Measurements from ENCODE around the gene UNC5CL.

The UNC5CL gene

GRCh38 chr6:41037107-41037900 is 1.7 kb downstream of the UNC5CL start:
- TF ChIP-seq CTCF (IDR thresholded peaks at IDR 0.05; ENCODE audit: borderline replicate concordance, control extremely low read depth, extremely low read depth, insufficient read depth, missing control alignments), result no peak
- in situ Hi-C loops (cut with MboI; ENCODE audit: low sequenced_read_pairs, unreplicated experiment), result no loop called here
- no peak for DNase-seq (ENCODE audit: low spot score)

DNA sequence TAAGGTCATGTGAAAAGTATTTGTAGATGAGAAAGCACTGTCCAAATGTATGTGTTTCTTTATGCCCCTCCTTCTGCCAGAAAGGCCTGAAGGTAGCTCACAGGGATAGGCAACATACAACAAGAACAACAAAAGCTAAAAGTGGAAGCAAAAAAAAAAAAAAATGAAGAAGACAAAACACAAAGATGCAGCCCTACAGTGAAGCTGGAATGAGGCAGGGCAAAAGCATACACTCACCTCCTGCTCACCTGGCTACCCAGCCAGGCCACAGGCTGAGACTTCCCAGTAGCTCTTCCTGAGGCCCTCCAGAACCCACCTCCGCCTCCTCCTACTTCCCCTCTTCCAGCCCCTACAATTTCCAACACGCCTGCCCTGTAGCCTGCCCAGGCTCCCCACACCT is 2.4 kb downstream of the UNC5CL start:
- TF ChIP-seq CTCF (IDR thresholded peaks at IDR 0.05; ENCODE audit: borderline replicate concordance, control extremely low read depth, extremely low read depth, insufficient read depth, missing control alignments), result no peak
- DNase-seq (ENCODE audit: low spot score), result no peak
- in situ Hi-C loops (cut with MboI; ENCODE audit: low sequenced_read_pairs, unreplicated experiment), result no loop called here

- no peak for DNase-seq (ENCODE audit: low spot score)
- in situ Hi-C loops (cut with MboI; ENCODE audit: low sequenced_read_pairs, unreplicated experiment), result no loop called here
- TF ChIP-seq CTCF (IDR thresholded peaks at IDR 0.05; ENCODE audit: borderline replicate concordance, control extremely low read depth, extremely low read depth, insufficient read depth, missing control alignments), result no peak
These were observed 2.8 kb downstream of the UNC5CL start for GRCh38 chr6:41036186-41036585.

DNA sequence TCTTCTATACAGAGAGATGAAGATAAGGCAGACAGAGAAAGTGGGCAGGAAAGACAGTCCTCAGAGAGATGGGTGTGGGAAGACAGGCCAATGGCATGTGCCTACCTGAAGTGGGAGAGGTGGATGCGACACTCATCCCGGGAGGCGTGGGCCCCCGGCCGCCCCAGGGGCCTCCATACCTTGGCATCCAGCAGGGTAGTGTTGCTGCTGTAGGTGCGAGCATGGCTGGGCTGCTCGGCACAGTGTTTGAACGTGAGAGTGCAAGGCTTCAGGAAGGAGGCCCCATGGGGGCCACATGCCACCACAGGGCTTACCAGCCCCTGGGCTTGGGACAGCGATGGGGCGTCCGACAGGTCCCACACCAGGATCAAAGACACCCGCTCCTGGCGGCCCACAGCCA is 5.2 kb downstream of the UNC5CL start:
- in situ Hi-C loops (cut with MboI; ENCODE audit: low sequenced_read_pairs, unreplicated experiment), result no loop called here
- no peak for TF ChIP-seq CTCF (IDR thresholded peaks at IDR 0.05; ENCODE audit: borderline replicate concordance, control extremely low read depth, extremely low read depth, insufficient read depth, missing control alignments)
- no peak for DNase-seq (ENCODE audit: low spot score)

GRCh38 chr6:41032830-41033229 is 6.2 kb downstream of the UNC5CL start:
- in situ Hi-C loops (cut with MboI; ENCODE audit: low sequenced_read_pairs, unreplicated experiment), result no loop called here
- TF ChIP-seq CTCF (IDR thresholded peaks at IDR 0.05; ENCODE audit: borderline replicate concordance, control extremely low read depth, extremely low read depth, insufficient read depth, missing control alignments), result no peak
- no peak for DNase-seq (ENCODE audit: low spot score)

GRCh38 chr6:41028561-41029412 is 10.2 kb downstream of the UNC5CL start:
- no peak for TF ChIP-seq CTCF (IDR thresholded peaks at IDR 0.05; ENCODE audit: borderline replicate concordance, control extremely low read depth, extremely low read depth, insufficient read depth, missing control alignments)
- in situ Hi-C loops (cut with MboI; ENCODE audit: low sequenced_read_pairs, unreplicated experiment), result no loop called here
- no peak for DNase-seq (ENCODE audit: low spot score)
